A673 (cell line): ENCODE measurements around the gene TBC1D22A. TPM values are rescaled to one million over a fixed set of nuclear protein-coding genes. Genes with fewer than 3 reads are reported as not detected.

Experiments
- BruUV-seq: library from RNA; stranded (reverse); fragments of 400-500 nt; replicated peaks from 2 replicates; lab custom pipeline; 2021; lab: Mats Ljungman, UMichigan
- CTCF ChIA-PET: fragments of 300-600 bp; sonication (Branson Sonifier 250); formaldehyde crosslinking; loops from one replicate; lab custom pipeline; 2022; ENCODE audit warnings: antibody characterized with exemption; lab: Charles Lee
- POLR2A ChIA-PET: fragments of 300-600 bp; sonication (Branson Sonifier 250); formaldehyde crosslinking; loops from one replicate; lab custom pipeline; 2022; ENCODE audit warnings: antibody characterized with exemption; ENCODE audit not compliant: low non-redundant PET; lab: Charles Lee
- DNase-seq: peaks from one replicate; pipeline ENCODE4 v3.0.0-alpha.2; 2015; ENCODE audit warnings: low spot score
- H3K27ac ChIP-seq: fragments of 200-600 bp; sonication (generic); 2 replicates; pipeline ENCODE4 v1.5.1; 2016; ENCODE audit warnings: mixed run types, low read depth, mild to moderate bottlenecking, mixed read lengths, antibody characterized with exemption, low read length; ENCODE audit not compliant: poor library complexity, severe bottlenecking
- H3K27me3 ChIP-seq: fragments of 200-600 bp; sonication (generic); replicated peaks from 2 replicates; pipeline ENCODE4 v1.6.1; 2017; ENCODE audit warnings: mixed run types, low read depth, mild to moderate bottlenecking, mixed read lengths, antibody characterized with exemption, low read length; ENCODE audit not compliant: insufficient read depth, poor library complexity
- H3K36me3 ChIP-seq: fragments of 200-600 bp; sonication (generic); 2 replicates; pipeline ENCODE4 v1.6.1; 2016; ENCODE audit warnings: mixed run types, mild to moderate bottlenecking, mixed read lengths, antibody characterized with exemption, low read length; ENCODE audit not compliant: insufficient read depth, poor library complexity, severe bottlenecking
- H3K4me1 ChIP-seq: fragments of 200-600 bp; sonication (generic); 2 replicates; pipeline ENCODE4 v1.6.1; 2017; ENCODE audit warnings: mixed run types, mild to moderate bottlenecking, mixed read lengths, antibody characterized with exemption, low read length; ENCODE audit not compliant: insufficient read depth, poor library complexity, severe bottlenecking
- H3K4me3 ChIP-seq: fragments of 200-600 bp; sonication (generic); 2 replicates; pipeline ENCODE4 v1.5.1; 2016; ENCODE audit warnings: low read depth, mixed run types, mild to moderate bottlenecking, mixed read lengths, low read length; ENCODE audit not compliant: poor library complexity, severe bottlenecking
- H3K9me3 ChIP-seq: fragments of 200-600 bp; sonication (generic); 2 replicates; pipeline ENCODE4 v1.6.1; 2016; ENCODE audit warnings: mixed run types, low read depth, mild to moderate bottlenecking, mixed read lengths, antibody characterized with exemption, low read length; ENCODE audit not compliant: poor library complexity, severe bottlenecking
- EZH2 ChIP-seq: fragments of 200-600 bp; sonication (generic); IDR thresholded peaks from 2 replicates; pipeline ENCODE4 v1.6.1; 2017; ENCODE audit warnings: borderline replicate concordance, low read depth, mild to moderate bottlenecking, mixed read lengths, antibody characterized with exemption, low read length; ENCODE audit not compliant: poor library complexity, severe bottlenecking
- intact Hi-C: fragments of 100-400 bp; cut with micrococcal nuclease; formaldehyde crosslinking; loops from one replicate; pipeline ENCODE4 v1.10.0; 2022; ENCODE audit not compliant: unreplicated experiment
- total RNA-seq: library from RNA; stranded (reverse); gene quantifications from 2 replicates; pipeline ENCODE4 v1.2.3, GENCODE V29; 2021
- TF ChIP-seq, protein P1 (sequence below): fragments of 300-800, 200-600 bp; sonication (generic); conservative IDR thresholded peaks from 2 replicates; pipeline ENCODE4 v1.5.1; 2017; ENCODE audit warnings: low read depth, mild to moderate bottlenecking, antibody characterized with exemption, low read length, moderate library complexity, mixed read lengths

Gene TBC1D22A
- total RNA-seq, 1 experiment from 2014 or later = 22.5 TPM

DNA sequence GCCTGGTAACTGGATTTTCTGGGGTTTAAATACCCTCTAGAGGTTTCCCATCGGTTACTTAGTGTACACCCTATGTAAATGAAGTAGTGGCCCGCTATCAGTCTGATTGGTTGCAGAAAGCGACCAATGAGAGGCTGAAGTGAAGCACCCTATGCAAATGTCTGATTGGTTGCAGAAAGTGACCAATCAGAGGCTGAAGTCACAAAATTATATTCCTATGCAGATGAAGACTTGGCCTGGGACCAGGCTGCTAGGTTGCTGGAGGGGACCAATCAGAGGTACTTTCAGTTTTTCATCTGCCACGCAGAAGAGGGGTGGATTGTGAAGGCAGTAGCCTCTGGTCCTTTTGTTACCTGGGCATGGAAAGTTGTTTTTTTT lies 134.8 kb downstream of the TBC1D22A start:
- BruUV-seq = no TSS peak
- CTCF ChIA-PET = no interaction called here

DNA sequence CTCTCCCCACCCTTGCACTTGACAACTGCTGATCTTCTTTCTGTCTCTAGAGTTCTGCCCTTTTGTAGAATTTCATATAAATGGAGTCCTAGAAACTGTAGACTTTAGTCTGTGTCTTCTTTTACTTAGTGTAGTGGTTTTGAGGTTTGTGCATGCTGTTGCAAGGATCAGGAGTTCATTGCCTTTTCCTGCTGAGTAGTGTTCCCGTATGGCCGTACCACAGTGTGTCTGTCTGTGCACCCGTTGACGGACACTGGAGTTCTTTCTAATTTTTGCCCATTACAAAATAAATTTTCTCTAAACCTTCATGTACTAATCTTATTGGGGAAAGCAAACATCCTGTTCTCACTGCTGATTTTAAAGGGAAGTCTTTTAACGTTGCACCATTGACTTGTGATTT lies 138.1 kb downstream of the TBC1D22A start:
- no peak for TF ChIP-seq EZH2
- TF ChIP-seq, protein P1, sequence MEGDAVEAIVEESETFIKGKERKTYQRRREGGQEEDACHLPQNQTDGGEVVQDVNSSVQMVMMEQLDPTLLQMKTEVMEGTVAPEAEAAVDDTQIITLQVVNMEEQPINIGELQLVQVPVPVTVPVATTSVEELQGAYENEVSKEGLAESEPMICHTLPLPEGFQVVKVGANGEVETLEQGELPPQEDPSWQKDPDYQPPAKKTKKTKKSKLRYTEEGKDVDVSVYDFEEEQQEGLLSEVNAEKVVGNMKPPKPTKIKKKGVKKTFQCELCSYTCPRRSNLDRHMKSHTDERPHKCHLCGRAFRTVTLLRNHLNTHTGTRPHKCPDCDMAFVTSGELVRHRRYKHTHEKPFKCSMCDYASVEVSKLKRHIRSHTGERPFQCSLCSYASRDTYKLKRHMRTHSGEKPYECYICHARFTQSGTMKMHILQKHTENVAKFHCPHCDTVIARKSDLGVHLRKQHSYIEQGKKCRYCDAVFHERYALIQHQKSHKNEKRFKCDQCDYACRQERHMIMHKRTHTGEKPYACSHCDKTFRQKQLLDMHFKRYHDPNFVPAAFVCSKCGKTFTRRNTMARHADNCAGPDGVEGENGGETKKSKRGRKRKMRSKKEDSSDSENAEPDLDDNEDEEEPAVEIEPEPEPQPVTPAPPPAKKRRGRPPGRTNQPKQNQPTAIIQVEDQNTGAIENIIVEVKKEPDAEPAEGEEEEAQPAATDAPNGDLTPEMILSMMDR = no peak
- no peak for DNase-seq
- intact Hi-C loops = no loop called here
- BruUV-seq = no TSS peak
- ChIA-PET CTCF (no interaction called here), POLR2A (no interaction called here)
- Histone ChIP-seq H3K36me3 (no peaks in the 10 kb centered on the region), H3K4me3 (no peak overlapping the region), H3K4me1 (no peaks in the 10 kb centered on the region), H3K27me3 (no peaks in the 10 kb centered on the region), H3K9me3 (no peaks in the 10 kb centered on the region), H3K27ac (no peak overlapping the region)

More for the DNA sequence above, 134.8 kb downstream of the TBC1D22A start:
- H3K36me3 ChIP-seq = no peaks in the 10 kb centered on the region
- TF ChIP-seq EZH2 = no peak
- TF ChIP-seq, protein P1 = no peak
- no peak overlapping the region for H3K27ac ChIP-seq
- no peaks in the 10 kb centered on the region for H3K9me3 ChIP-seq
- H3K27me3 ChIP-seq = no peaks in the 10 kb centered on the region
- peak; percentile 61 for DNase-seq
- no peak overlapping the region for H3K4me3 ChIP-seq
- POLR2A ChIA-PET = no interaction called here
- no peaks in the 10 kb centered on the region for H3K4me1 ChIP-seq
- intact Hi-C loops = no loop called here

GRCh38 chr22:46902436-46902835 lies 140.0 kb downstream of the TBC1D22A start:
- POLR2A ChIA-PET = interaction anchor here (0.6 kb wide), 1 partner anchor 140 kb away, joined by 3 read pairs; the partner anchor contains the start of gene TBC1D22A
- Histone ChIP-seq H3K27ac (no peak overlapping the region), H3K36me3 (no peaks in the 10 kb centered on the region), H3K4me1 (no peaks in the 10 kb centered on the region), H3K27me3 (no peaks in the 10 kb centered on the region), H3K4me3 (no peak overlapping the region), H3K9me3 (no peaks in the 10 kb centered on the region)
- no peak for DNase-seq
- CTCF ChIA-PET = no interaction called here
- no TSS peak for BruUV-seq
- TF ChIP-seq, protein P1 = no peak
- TF ChIP-seq EZH2 = no peak
- intact Hi-C loops = no loop called here
